ENCODE measurements around the gene ZC2HC1C.

DNA sequence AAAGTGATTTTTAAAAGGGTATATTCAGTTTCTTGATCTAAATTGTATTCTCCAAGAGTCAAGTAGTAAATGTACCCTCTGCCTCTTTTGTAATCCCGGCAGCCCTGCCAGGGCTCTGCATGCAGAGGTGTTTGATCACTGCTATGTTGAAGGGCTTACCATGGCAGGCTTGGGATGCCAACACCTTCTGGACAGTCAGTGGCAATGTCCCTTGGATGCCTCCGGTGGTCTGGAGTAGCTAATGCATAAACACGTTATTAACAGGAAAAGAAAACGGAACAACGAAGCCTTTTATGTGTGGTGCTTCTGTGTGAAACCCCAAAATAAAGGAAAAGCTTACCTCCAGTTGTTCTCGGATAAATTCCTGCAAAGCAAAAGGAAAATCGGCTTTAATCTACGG, 46.8 kb upstream of the ZC2HC1C start:
- TF ChIP-seq, protein P1, sequence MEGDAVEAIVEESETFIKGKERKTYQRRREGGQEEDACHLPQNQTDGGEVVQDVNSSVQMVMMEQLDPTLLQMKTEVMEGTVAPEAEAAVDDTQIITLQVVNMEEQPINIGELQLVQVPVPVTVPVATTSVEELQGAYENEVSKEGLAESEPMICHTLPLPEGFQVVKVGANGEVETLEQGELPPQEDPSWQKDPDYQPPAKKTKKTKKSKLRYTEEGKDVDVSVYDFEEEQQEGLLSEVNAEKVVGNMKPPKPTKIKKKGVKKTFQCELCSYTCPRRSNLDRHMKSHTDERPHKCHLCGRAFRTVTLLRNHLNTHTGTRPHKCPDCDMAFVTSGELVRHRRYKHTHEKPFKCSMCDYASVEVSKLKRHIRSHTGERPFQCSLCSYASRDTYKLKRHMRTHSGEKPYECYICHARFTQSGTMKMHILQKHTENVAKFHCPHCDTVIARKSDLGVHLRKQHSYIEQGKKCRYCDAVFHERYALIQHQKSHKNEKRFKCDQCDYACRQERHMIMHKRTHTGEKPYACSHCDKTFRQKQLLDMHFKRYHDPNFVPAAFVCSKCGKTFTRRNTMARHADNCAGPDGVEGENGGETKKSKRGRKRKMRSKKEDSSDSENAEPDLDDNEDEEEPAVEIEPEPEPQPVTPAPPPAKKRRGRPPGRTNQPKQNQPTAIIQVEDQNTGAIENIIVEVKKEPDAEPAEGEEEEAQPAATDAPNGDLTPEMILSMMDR (IDR thresholded peaks at IDR 0.05), result no peak
- TF ChIP-seq POLR2A (IDR thresholded peaks at IDR 0.05), result no peak
